ENCODE data around the gene LY6G6F. TPM values are rescaled to one million over a fixed set of nuclear protein-coding genes. Genes with fewer than 3 reads are reported as not detected.

The LY6G6F gene
- polyA plus RNA-seq, 1 of the 3 experiments (the other 2 are of a cell fraction): not detected

DNA sequence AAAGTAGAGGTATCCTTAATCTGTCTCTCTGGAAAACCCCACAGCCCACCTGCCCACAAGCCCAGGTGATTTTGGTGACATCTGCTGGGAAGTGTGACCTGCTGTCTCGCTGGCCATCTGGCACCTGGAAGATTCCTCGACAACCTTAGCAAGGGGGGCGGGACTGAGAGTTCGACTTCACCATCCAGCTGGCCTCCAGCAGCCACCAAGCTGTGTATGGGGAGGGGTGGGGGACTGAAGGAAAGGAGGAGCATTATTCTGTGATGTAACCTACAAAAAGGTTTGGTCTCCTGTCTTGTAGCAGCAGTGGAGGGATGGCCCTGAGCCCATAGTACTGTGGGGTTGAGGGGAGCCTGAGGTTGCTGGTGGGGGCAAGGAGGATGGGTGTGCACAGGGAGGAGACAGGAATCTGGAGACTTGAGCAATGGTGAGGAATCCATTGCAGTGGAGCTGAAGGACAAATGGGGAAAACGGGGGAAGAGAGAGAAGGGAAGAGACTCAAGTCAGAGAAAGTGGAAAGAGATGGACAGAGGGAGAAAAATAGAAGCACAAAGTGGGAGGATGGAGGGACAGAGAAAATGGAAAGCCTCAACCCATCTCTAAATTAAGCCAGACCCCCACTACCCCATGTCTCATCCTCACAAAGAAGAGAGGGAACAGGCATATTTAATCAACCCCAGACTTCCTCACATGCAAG, 4.0 kb downstream of the LY6G6F start:
- Histone ChIP-seq H3K4me3 (ENCODE audit: low read depth in 2 of 2, low read length in 1 of 2) (no peak overlapping the region), H3K9ac (no peak overlapping the region), H4K20me1 (ENCODE audit: insufficient read depth) (no peaks in the 10 kb centered on the region), H3K27me3 (ENCODE audit: insufficient read depth) (no peaks in the 10 kb centered on the region), H3K4me1 (ENCODE audit: control insufficient read depth in 1 of 2, insufficient read depth in 2 of 2, low read depth in 1 of 2, low read length in 1 of 2) (no peaks in the 10 kb centered on the region), H2AFZ (ENCODE audit: low read depth) (no peak overlapping the region), H3K79me2 (ENCODE audit: insufficient read depth) (no peaks in the 10 kb centered on the region), H3K36me3 (replicated peaks in 1 of 2; ENCODE audit: control insufficient read depth in 1 of 2, insufficient read depth in 2 of 2, low read length in 1 of 2) (no peaks in the 10 kb centered on the region), H3K27ac (ENCODE audit: low read depth in 2 of 2, low read length in 1 of 2) (no peak overlapping the region), H3F3A (replicated peaks; ENCODE audit: insufficient read depth) (peaks cover 4% of the 10 kb centered on the region), H3K4me2 (no peak overlapping the region), H3K9me3 (no peaks in the 10 kb centered on the region), H3K9me2 (no peaks in the 10 kb centered on the region)
- POLR2A ChIA-PET: no interaction called here
- CTCF ChIA-PET: interaction anchor here (0.6 to 2.9 kb wide), 3 partner anchors 7 to 59 kb away, joined by 3 to 9 read pairs (median 6); partner anchors contain the start of gene ABHD16A
- DNase-seq: no peak
- TF ChIP-seq RAD21 (IDR thresholded peaks at IDR 0.05; ENCODE audit: low read length) (no peak), ELF1 (IDR thresholded peaks at IDR 0.05) (no peak), RFX5 (IDR thresholded peaks at IDR 0.05; ENCODE audit: low read length) (no peak), GABPA (IDR thresholded peaks at IDR 0.05; ENCODE audit: low read depth) (no peak), USF2 (IDR thresholded peaks at IDR 0.05; ENCODE audit: borderline replicate concordance, low read depth, low read length) (no peak), EP300 (IDR thresholded peaks at IDR 0.05; ENCODE audit: borderline replicate concordance in 1 of 2, low read depth in 1 of 2, low read length in 1 of 2) (no peak), MEF2A (IDR thresholded peaks at IDR 0.05; ENCODE audit: borderline replicate concordance, low read depth) (no peak), FOXM1 (IDR thresholded peaks at IDR 0.05; ENCODE audit: low read depth) (no peak), MXI1 (IDR thresholded peaks at IDR 0.05; ENCODE audit: low read depth, low read length) (no peak), RXRA (IDR thresholded peaks at IDR 0.05; ENCODE audit: borderline replicate concordance, low read depth) (no peak), EZH2phosphoT487 (IDR thresholded peaks at IDR 0.05; ENCODE audit: borderline replicate concordance, low read depth) (no peak), NFIC (IDR thresholded peaks at IDR 0.05; ENCODE audit: borderline replicate concordance) (no peak), RCOR1 (IDR thresholded peaks at IDR 0.05; ENCODE audit: low read length) (no peak), TCF12 (IDR thresholded peaks at IDR 0.05) (no peak), SMC3 (IDR thresholded peaks at IDR 0.05; ENCODE audit: low read depth, low read length) (no peak), ZBTB33 (IDR thresholded peaks at IDR 0.05; ENCODE audit: borderline replicate concordance, low read depth) (no peak)
- TF ChIP-seq, protein P1, sequence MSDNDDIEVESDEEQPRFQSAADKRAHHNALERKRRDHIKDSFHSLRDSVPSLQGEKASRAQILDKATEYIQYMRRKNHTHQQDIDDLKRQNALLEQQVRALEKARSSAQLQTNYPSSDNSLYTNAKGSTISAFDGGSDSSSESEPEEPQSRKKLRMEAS (IDR thresholded peaks at IDR 0.05; ENCODE audit: low read depth): no peak
- TF ChIP-seq, protein P2, sequence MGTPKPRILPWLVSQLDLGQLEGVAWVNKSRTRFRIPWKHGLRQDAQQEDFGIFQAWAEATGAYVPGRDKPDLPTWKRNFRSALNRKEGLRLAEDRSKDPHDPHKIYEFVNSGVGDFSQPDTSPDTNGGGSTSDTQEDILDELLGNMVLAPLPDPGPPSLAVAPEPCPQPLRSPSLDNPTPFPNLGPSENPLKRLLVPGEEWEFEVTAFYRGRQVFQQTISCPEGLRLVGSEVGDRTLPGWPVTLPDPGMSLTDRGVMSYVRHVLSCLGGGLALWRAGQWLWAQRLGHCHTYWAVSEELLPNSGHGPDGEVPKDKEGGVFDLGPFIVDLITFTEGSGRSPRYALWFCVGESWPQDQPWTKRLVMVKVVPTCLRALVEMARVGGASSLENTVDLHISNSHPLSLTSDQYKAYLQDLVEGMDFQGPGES (IDR thresholded peaks at IDR 0.05; ENCODE audit: low read depth, low read length): no peak
- WGBS (ENCODE audit: low lambda C conversion rate): 70% methylated on average over 5 of the region's 5 CpGs
